Bronchus fibroblast of lung (primary cell): ENCODE data around the gene HGFAC. TPM values are rescaled to one million over a fixed set of nuclear protein-coding genes. Genes with fewer than 3 reads are reported as not detected.

Experiments used
- total RNA-seq: library from RNA; depleted of rRNA; stranded (reverse); fragments of >200 nt; gene quantifications from 2 replicates; pipeline ENCODE4 v1.2.3, GENCODE V29; 2015

Gene HGFAC
- not detected in 2 replicates for total RNA-seq

GRCh38 chr4:3441501-3442459 is at the start of gene HGFAC:
TSS of gene HGFAC (plus strand) at chr4:3441968. CDS start at chr4:3442002, 34 bp downstream.

GRCh38 chr4:3462790-3463415 is 21.1 kb downstream of the HGFAC start, which contains the start of gene DOK7:
TSS of gene DOK7 (plus strand) at chr4:3463306. CDS start at chr4:3463376, 70 bp downstream.

Other genes with a start within 250 kb of the HGFAC start
- 0.17 TPM in 1 of 2 replicates, not detected in the other for gene MSANTD1, start 192.8 kb upstream of the HGFAC start, total RNA-seq
- 10.1 and 10.9 TPM in 2 replicates for gene RGS12, start 148.9 kb upstream of the HGFAC start, total RNA-seq
- not detected in 2 replicates for gene DOK7, start 21.3 kb downstream of the HGFAC start, total RNA-seq
- 91.0 and 101 TPM in 2 replicates for gene LRPAP1, start 90.5 kb downstream of the HGFAC start, total RNA-seq